Tibial nerve (tissue), 4 donors: ENCODE measurements around the gene INPP5K.
A peak's percentile ranks its signal among the peaks of the same experiment; 100 is the strongest.

Source experiments
- EP300 ChIP-seq, 2 donors: sonication (generic); formaldehyde crosslinking; IDR thresholded peaks; one replicate each; pipeline ENCODE4 v1.6.1; 2017; ENCODE audit warnings: antibody characterized with exemption in 2 of 2, mild to moderate bottlenecking in 1 of 2
- POLR2A ChIP-seq, 2 donors: fragments of 450-650 bp; IDR thresholded peaks; one replicate each; pipeline ENCODE4 v1.6.1; 2017; ENCODE audit warnings: antibody characterized with exemption in 2 of 2, mild to moderate bottlenecking in 2 of 2, moderate library complexity in 2 of 2
- TF ChIP-seq, protein P1 (sequence below), 5 experiments: fragments of 200-600 bp in 3 of 5; fragments of 450-650 bp in 2 of 5; sonication (generic) in 3 of 5; IDR thresholded peaks; one replicate each; pipeline ENCODE4 v1.5.1; 2016 to 2019; ENCODE audit warnings: antibody characterized with exemption in 5 of 5, mild to moderate bottlenecking in 3 of 5, moderate library complexity in 2 of 5

DNA sequence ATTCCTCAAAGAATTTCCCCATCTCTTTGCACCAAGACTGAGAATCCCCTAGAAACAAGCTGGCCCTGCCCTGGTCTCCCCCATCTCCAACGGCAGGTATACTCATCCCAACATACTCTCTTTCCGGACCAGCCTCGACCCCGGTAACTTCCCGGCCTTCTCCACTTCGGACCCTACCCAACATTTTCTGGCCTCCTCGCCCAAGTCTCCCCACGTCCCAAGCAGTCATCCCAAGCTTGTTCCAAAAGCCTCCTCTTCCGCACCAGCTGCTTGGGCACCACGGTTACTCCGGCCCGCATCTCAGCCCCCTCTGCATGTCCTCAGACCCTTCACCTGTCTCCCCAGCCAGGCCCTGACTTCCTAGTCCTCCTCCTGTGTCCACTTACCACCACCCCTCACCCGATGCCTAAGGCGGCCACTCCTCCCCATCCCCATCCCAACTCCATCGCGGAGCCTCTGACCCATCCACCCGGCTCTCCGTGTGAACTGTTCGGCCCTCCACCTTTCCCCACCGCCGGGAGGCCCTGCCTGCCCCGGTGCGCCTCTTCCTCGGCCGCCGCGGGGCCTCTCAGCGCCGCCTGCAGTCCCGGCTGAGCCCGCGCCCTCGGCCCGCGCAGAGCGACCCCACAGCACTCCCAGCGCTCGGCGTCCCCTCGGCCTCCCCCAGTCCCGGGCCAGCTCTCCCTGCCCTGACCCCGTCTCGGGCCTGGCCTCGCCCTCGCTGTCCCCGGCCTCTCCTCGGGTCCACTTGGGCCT lies 45.2 kb upstream of the INPP5K start:
- TF ChIP-seq, protein P1, sequence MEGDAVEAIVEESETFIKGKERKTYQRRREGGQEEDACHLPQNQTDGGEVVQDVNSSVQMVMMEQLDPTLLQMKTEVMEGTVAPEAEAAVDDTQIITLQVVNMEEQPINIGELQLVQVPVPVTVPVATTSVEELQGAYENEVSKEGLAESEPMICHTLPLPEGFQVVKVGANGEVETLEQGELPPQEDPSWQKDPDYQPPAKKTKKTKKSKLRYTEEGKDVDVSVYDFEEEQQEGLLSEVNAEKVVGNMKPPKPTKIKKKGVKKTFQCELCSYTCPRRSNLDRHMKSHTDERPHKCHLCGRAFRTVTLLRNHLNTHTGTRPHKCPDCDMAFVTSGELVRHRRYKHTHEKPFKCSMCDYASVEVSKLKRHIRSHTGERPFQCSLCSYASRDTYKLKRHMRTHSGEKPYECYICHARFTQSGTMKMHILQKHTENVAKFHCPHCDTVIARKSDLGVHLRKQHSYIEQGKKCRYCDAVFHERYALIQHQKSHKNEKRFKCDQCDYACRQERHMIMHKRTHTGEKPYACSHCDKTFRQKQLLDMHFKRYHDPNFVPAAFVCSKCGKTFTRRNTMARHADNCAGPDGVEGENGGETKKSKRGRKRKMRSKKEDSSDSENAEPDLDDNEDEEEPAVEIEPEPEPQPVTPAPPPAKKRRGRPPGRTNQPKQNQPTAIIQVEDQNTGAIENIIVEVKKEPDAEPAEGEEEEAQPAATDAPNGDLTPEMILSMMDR (IDR thresholded peaks at IDR 0.05): peak in 3 of 5 experiments; percentile 27 to 47 (median 45)
- TF ChIP-seq POLR2A (IDR thresholded peaks at IDR 0.05): no peak
- TF ChIP-seq EP300 (IDR thresholded peaks at IDR 0.05): no peak
